HG03432 (cell line): ENCODE results near the gene RBMS1.
"Not testable (repeated sequence)": the region's sequence is repeated elsewhere in the genome, so short reads cannot be mapped to it uniquely, and the experiment has no call there.

Experiments used
- ATAC-seq: cut with Tn5 transposase; IDR thresholded peaks from one replicate; pipeline ENCODE4 v1.9.1; 2021; ENCODE audit warnings: mild to moderate bottlenecking, moderate library complexity; ENCODE audit not compliant: unreplicated experiment

The RBMS1 gene

DNA sequence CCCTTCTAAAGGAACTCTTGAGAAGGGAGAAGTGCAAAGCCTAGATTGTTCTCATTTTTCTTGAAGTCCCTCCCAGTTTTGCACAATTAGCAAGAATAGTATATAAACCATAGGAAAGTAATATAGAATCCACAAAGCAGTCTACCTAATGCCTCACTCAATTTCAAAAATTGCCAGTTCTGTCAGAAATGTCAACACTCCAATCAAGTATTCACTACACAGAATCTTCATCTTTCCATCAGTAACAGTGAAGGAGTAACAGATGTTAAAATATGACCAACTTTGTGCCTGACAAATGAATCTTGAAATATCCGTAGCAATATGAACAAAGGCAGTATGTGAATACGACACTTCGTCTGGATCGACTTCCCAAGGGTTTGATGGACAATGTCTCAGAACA, 56.3 kb downstream of the RBMS1 start:
- ATAC-seq, result no peak

- no peak for ATAC-seq
Observed at GRCh38 chr2:160434254-160434948, 59.2 kb downstream of the RBMS1 start.

- ATAC-seq, result no peak
Observed at GRCh38 chr2:160433466-160434140, 60.0 kb downstream of the RBMS1 start.

- ATAC-seq, result no peak
Observed at GRCh38 chr2:160432633-160433032, 61.0 kb downstream of the RBMS1 start.

- peak; percentile 38 for ATAC-seq
Observed at GRCh38 chr2:160431441-160431840, 62.2 kb downstream of the RBMS1 start.

DNA sequence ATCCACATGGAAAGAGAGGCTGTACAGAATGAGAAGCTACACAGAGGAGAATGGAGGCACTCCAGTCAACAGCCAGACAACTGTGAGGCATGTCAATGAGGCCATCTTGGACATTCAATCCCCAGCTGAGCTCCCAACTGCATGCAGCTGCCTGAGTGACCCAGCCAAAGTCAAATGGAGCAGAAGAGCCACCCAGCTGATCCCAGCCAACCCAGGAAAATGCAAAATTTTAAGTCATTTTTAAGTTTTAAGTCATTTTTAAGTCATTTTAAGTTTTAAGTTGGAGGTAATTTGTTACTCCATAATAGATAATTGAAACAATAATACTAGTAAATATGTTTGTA, 63.6 kb downstream of the RBMS1 start:
- ATAC-seq, result no peak

DNA sequence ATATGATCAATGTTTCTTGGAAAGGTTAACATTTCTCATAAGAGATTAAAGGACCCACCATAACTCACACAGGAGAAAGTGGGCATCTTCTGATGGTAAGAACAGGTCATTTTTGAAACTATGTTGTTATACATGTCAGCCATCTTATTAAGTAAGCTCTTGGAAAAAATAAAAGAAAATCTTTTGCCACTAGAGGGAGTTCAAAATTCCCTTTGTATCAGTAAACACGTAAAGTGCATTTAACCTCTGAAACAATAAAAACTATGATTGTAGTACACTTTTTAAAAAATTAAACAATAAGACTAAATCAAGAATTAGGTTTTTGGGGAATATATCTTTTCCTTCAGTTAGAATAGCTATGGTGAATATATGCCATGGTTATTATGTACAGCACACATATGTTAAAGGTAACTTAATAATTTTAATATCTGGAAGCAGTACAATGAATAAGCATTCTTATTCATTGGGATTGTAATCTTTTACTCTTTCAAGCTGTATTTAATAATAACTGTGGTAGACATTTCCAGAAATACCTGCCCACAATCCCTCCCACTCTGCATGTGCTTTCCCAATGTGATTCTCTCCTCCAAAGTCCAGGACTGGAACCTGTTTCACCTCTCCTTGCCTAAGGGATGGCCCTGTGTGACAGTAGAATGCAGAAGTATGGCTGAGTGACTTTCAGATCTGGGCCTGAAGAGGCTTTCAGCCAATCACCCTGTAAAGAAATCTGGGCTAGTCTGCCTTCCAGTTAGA, 64.2 kb downstream of the RBMS1 start:
- no peak for ATAC-seq

- ATAC-seq, result no peak
Observed at GRCh38 chr2:160428405-160428763, 65.2 kb downstream of the RBMS1 start.

GRCh38 chr2:160427629-160428404, 65.8 kb downstream of the RBMS1 start:
- peak; percentile 85 for ATAC-seq

DNA sequence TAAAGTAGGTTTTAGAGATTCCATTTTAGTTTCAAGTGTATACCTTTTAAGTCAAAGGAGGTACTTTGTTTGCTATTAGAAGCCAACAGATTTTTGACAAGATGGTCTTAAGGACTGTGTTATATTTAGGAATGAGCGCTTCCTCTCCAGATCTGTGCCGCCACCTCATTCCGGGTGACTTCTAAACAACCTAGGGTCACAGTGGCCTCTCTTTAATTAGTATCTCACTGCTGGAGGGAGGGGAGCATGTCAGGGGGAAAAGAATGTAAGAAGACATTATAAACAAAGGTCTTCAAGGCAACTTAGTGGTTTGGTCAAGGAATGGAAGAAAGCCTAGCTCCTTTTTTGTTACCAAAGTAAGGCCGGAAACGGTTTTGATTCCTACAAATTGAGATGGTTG, 67.0 kb downstream of the RBMS1 start:
- no peak for ATAC-seq

GRCh38 chr2:160425434-160426151, 68.0 kb downstream of the RBMS1 start:
- no peak for ATAC-seq

GRCh38 chr2:160423126-160423525, 70.5 kb downstream of the RBMS1 start:
- ATAC-seq, result no peak

DNA sequence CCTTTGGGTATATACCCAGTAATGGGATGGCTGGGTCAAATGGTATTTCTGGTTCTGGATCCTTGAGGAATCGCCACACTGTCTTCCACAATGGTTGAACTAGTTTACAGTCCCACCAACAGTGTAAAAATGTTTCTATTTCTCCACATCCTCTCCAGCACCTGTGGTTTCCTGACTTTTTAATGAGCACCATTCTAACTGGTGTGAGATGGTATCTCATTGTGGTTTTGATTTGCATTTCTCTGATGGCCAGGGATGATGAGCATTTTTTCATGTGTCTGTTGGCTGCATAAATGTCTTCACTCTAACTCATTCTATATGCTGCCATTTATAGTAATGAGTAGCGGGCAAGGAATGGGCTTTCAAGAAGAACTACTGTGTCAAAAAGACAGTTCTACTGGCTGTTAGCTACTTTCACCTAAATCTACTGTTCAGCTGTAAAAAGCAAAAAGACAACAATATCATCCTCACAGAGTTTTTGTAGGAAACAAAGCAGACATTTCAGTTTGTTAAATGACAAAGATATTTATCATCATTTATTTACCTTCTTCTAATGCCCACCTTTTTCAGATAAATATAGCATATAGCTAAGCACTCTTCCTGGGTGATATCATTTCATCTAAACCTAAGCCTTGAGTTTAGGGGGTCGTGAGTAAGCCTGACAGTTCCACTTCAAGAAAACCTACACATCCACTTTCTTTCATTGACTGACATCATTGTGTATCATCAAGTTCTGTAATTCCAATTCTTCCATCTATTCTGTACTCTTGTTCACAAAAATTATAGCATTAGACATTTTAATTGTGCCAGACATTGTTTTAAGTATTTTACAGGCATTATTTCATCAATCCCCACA, 71.7 kb downstream of the RBMS1 start:
- ATAC-seq, result not testable (repeated sequence)

DNA sequence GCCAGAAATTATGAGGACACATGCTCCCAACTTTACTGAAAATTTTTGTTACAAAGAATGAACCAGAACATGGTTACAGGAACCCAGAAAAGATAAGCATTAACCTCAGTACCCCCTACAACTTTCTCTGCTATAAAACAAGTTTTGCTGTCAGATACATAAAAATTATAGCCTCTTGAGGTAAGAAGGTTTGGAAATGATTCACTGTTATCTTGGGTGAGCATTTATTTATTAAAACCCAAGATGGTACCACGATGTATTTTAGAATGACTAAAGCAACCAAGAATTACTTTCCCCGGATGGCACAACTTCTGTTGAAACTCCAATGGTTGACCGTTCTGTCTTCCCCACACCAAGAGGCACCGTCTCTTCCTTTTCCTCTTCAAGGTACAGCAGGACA, 72.9 kb downstream of the RBMS1 start:
- ATAC-seq, result no peak

- ATAC-seq, result no peak
Observed at GRCh38 chr2:160419776-160420505, 73.7 kb downstream of the RBMS1 start.

DNA sequence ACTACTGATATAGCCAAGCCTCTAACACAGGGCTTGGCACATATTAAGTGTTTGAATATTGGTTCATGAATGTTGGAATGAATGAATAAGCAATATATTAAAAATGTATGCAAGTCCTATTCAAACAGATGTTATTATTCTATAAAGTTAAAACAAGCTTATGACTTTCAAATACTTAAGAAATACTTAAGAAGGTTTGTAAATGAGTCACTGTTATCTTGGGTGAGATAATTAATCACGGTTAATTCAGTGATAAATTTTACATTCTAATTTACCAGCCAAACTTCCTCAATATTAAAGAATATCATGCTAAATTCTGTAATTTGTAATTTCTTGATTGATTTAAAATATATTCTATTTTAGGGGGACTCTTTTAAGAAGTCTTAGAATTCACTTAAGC, 74.8 kb downstream of the RBMS1 start:
- no peak for ATAC-seq

- ATAC-seq, result no peak
Observed at GRCh38 chr2:160418398-160418765, 75.2 kb downstream of the RBMS1 start.

- no peak for ATAC-seq
Observed at GRCh38 chr2:160417745-160418397, 75.7 kb downstream of the RBMS1 start.

DNA sequence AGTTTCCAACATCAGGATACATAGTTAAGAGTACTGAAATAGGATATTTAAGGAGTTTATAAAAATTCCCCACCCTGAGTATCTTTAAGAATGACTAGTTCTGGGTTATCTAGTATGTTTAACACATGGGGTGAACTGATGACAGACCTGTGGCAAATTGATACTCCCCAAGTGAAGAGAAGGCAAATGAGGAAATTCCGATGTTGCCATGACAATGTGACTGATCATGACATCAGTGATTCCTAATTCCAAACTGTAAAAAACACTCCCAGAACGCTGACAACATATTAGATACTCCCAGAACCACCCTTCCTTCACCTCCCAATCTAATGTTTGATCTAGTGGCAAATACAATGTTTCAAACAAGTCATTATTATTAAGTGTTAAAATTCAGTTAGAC, 77.6 kb downstream of the RBMS1 start:
- no peak for ATAC-seq
